ENCODE measurements around the gene LYST.

Gene LYST

GRCh38 chr1:235776396-235776795, 90.3 kb downstream of the LYST start:
- no peaks in the 10 kb centered on the region for H4K20me1 ChIP-seq (ENCODE audit: insufficient read depth, low read length)
- H3K9me3 ChIP-seq (ENCODE audit: low read length): no peaks in the 10 kb centered on the region
- no peaks in the 10 kb centered on the region for H3K79me2 ChIP-seq (ENCODE audit: insufficient read depth, low read length)
- H3K4me3 ChIP-seq (ENCODE audit: low read depth, low read length, poor library complexity, severe bottlenecking): no peak overlapping the region
- no peaks in the 10 kb centered on the region for H3K36me3 ChIP-seq (ENCODE audit: insufficient read depth, low read length)
- TF ChIP-seq CTCF (IDR thresholded peaks at IDR 0.05; ENCODE audit: low read length) (no peak), EZH2 (IDR thresholded peaks at IDR 0.05; ENCODE audit: borderline replicate concordance, low read length) (no peak)
- H3K9me2 ChIP-seq (ENCODE audit: low read depth, low read length): no peaks in the 10 kb centered on the region
- H3K27me3 ChIP-seq (ENCODE audit: insufficient read depth, low read length): no peaks in the 10 kb centered on the region
- H2AFZ ChIP-seq (ENCODE audit: low read length): no peak overlapping the region
- H3K27ac ChIP-seq (ENCODE audit: low read depth, low read length, poor library complexity, severe bottlenecking): no peak overlapping the region
- H3K4me2 ChIP-seq (ENCODE audit: low read length): no peak overlapping the region
- H3K9ac ChIP-seq (ENCODE audit: low read length): no peak overlapping the region
- H3F3A ChIP-seq (ENCODE audit: insufficient read depth, low read length): no peaks in the 10 kb centered on the region; the same call in 1 of the 2 replicates
- no peaks in the 10 kb centered on the region for H3K4me1 ChIP-seq (ENCODE audit: insufficient read depth, low read length, severe bottlenecking)

- Histone ChIP-seq H3K9me2 (ENCODE audit: low read depth, low read length) (no peaks in the 10 kb centered on the region), H3K9ac (ENCODE audit: low read length) (no peak overlapping the region), H3K4me2 (ENCODE audit: low read length) (no peak overlapping the region), H3K27me3 (ENCODE audit: insufficient read depth, low read length) (no peaks in the 10 kb centered on the region), H3K4me1 (ENCODE audit: insufficient read depth, low read length, severe bottlenecking) (no peaks in the 10 kb centered on the region), H4K20me1 (ENCODE audit: insufficient read depth, low read length) (no peaks in the 10 kb centered on the region), H3K36me3 (ENCODE audit: insufficient read depth, low read length) (no peaks in the 10 kb centered on the region), H3K4me3 (ENCODE audit: low read depth, low read length, poor library complexity, severe bottlenecking) (no peak overlapping the region), H3K9me3 (ENCODE audit: low read length) (no peaks in the 10 kb centered on the region), H3K27ac (ENCODE audit: low read depth, low read length, poor library complexity, severe bottlenecking) (no peak overlapping the region), H3K79me2 (ENCODE audit: insufficient read depth, low read length) (no peaks in the 10 kb centered on the region), H2AFZ (ENCODE audit: low read length) (no peak overlapping the region), H3F3A (ENCODE audit: insufficient read depth, low read length) (no peaks in the 10 kb centered on the region; the same call in 1 of the 2 replicates)
- TF ChIP-seq CTCF (IDR thresholded peaks at IDR 0.05; ENCODE audit: low read length) (no peak), EZH2 (IDR thresholded peaks at IDR 0.05; ENCODE audit: borderline replicate concordance, low read length) (no peak)
These were observed 91.4 kb downstream of the LYST start for GRCh38 chr1:235775246-235775860.

GRCh38 chr1:235767795-235768194, 98.9 kb downstream of the LYST start:
- Histone ChIP-seq H3F3A (ENCODE audit: insufficient read depth, low read length) (no peaks in the 10 kb centered on the region), H3K4me2 (ENCODE audit: low read length) (no peak overlapping the region), H3K4me3 (ENCODE audit: low read depth, low read length, poor library complexity, severe bottlenecking) (no peak overlapping the region), H3K79me2 (ENCODE audit: insufficient read depth, low read length) (no peaks in the 10 kb centered on the region), H3K27me3 (ENCODE audit: insufficient read depth, low read length) (no peaks in the 10 kb centered on the region), H3K27ac (ENCODE audit: low read depth, low read length, poor library complexity, severe bottlenecking) (no peak overlapping the region), H3K9ac (ENCODE audit: low read length) (no peak overlapping the region), H3K9me2 (ENCODE audit: low read depth, low read length) (no peaks in the 10 kb centered on the region), H3K4me1 (ENCODE audit: insufficient read depth, low read length, severe bottlenecking) (no peaks in the 10 kb centered on the region), H4K20me1 (ENCODE audit: insufficient read depth, low read length) (no peaks in the 10 kb centered on the region), H3K9me3 (ENCODE audit: low read length) (no peaks in the 10 kb centered on the region), H3K36me3 (ENCODE audit: insufficient read depth, low read length) (no peaks in the 10 kb centered on the region), H2AFZ (ENCODE audit: low read length) (no peak overlapping the region)
- no peak for TF ChIP-seq CTCF (IDR thresholded peaks at IDR 0.05; ENCODE audit: low read length)

Data from OCI-LY1 (cell line).